COLO668 (cell line): ENCODE data around the gene MAML3.

Source experiments
- DNase-seq: peaks from one replicate; lab custom pipeline; 2025; ENCODE audit not compliant: unreplicated experiment; lab: John Stamatoyannopoulos, UW

The MAML3 gene

GRCh38 chr4:139672215-139672614 lies 481.8 kb downstream of the MAML3 start:
- DNase-seq = no peak

GRCh38 chr4:139670775-139671174 lies 483.2 kb downstream of the MAML3 start:
- no peak for DNase-seq

GRCh38 chr4:139669890-139670289 lies 484.1 kb downstream of the MAML3 start:
- DNase-seq = no peak

GRCh38 chr4:139669335-139669734 lies 484.6 kb downstream of the MAML3 start:
- DNase-seq = no peak

GRCh38 chr4:139668658-139669201 lies 485.3 kb downstream of the MAML3 start:
- no peak for DNase-seq

GRCh38 chr4:139668036-139668435 lies 485.9 kb downstream of the MAML3 start:
- DNase-seq = no peak
